EH (cell line): ENCODE measurements around the gene ST7.
"Not testable (repeated sequence)": the region's sequence is repeated elsewhere in the genome, so short reads cannot be mapped to it uniquely, and the experiment has no call there.

Experiments
- DNase-seq: peaks from one replicate; pipeline ENCODE4 v3.0.0-alpha.2; 2015; ENCODE audit warnings: low read depth

Gene ST7

GRCh38 chr7:117229350-117229749 lies 276.0 kb downstream of the ST7 start:
- peak; percentile 28 for DNase-seq

- peak; percentile 95 for DNase-seq
Measured at GRCh38 chr7:117230276-117231046, 277.2 kb downstream of the ST7 start.

- DNase-seq, result no peak
Measured at GRCh38 chr7:117231047-117231359, 277.7 kb downstream of the ST7 start.

DNA sequence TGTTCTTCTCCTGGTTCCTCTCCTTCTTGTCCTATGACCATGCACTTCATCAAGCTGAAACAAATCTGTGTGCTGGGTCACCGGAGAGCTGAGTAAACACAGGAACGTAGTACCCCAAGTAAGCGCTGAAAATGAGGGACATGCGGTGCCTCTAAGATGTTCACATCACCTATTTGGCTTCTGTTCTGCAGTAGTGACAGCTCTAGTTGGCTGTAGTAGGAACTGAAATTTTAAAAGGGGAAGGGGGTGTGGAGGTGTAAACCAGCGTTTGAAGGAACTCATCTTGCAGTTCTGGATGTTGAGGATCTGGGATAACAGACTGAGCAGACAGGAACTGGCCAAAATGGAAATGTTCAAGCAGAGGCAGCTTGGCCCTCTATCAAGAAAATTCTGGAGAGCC lies 284.3 kb downstream of the ST7 start:
- no peak for DNase-seq

- DNase-seq, result no peak
Measured at GRCh38 chr7:117238472-117238871, 285.2 kb downstream of the ST7 start.

GRCh38 chr7:117238937-117239336 lies 285.6 kb downstream of the ST7 start:
- no peak for DNase-seq

GRCh38 chr7:117241088-117241487 lies 287.8 kb downstream of the ST7 start:
- no peak for DNase-seq

GRCh38 chr7:117243390-117243789 lies 290.1 kb downstream of the ST7 start:
- no peak for DNase-seq

- DNase-seq, result not testable (repeated sequence)
Measured at GRCh38 chr7:117245703-117246102, 292.4 kb downstream of the ST7 start.

- DNase-seq, result peak; percentile 25
Measured at GRCh38 chr7:117247809-117248208, 294.5 kb downstream of the ST7 start.

- DNase-seq, result peak; percentile 46
Measured at GRCh38 chr7:117248829-117249228, 295.5 kb downstream of the ST7 start.

- no peak for DNase-seq
Measured at GRCh38 chr7:117249696-117250095, 296.4 kb downstream of the ST7 start.

GRCh38 chr7:117250245-117250644 lies 296.9 kb downstream of the ST7 start:
- no peak for DNase-seq

- DNase-seq, result peak; percentile 72
Measured at GRCh38 chr7:117250801-117251200, 297.5 kb downstream of the ST7 start.

DNA sequence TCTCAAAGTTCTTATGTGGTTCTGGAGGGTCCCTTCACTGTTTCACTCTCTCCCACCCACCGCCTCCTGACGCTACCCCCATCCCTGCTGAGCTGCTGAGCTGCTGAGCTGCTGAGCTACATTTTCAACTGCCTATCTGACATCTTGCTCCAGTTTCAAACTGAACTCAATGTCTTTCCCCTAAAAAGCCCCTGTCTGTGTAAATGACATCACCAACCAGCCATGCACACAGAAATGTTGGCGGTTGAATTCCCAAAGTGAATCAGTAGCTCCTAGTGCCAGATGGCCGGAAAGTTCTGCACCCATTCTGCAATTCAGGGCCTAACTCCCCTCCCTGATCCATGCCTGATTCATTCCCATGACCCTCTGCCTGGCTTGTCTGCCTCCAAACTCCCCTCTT lies 298.4 kb downstream of the ST7 start:
- DNase-seq, result peak; percentile 92

DNA sequence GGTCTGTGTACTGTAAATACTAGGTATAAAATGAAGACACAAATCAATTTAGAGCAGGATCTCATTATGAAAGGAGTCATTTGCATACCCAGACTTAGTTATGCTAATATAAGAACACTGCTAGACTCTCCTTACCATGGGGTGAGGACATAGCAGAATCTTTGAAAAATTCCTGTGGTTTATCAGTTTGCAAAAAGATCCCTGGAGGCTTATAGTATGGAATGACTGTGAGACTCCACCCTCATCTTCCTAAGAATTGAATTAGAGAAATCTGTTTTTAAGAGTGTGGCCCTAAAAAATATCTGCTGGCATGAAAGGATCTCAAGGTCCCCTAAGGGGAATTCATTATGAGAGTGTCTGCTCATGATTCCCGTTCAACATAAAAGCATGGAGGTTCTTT lies 306.3 kb downstream of the ST7 start:
- peak; percentile 85 for DNase-seq

GRCh38 chr7:117262546-117262945 lies 309.2 kb downstream of the ST7 start:
- DNase-seq, result no peak

DNA sequence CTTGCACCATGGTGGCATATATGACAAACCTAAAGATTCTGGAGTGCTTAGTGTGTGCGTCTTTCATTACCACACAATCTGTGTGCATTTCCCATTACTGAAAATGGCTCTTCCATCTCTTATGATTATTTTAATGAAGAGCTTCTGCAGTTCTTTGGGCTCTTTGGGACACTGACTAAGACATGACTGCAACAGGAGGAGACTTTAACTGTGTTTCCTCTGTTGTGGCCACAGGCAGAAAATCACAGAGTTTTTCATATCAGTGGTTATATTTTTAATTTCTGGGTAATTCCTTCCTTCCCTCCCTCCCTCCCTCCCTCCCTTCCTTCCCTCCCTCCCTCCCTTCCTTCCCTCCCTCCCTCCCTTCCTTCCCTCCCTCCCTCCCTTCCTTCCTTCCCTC lies 311.4 kb downstream of the ST7 start:
- no peak for DNase-seq

DNA sequence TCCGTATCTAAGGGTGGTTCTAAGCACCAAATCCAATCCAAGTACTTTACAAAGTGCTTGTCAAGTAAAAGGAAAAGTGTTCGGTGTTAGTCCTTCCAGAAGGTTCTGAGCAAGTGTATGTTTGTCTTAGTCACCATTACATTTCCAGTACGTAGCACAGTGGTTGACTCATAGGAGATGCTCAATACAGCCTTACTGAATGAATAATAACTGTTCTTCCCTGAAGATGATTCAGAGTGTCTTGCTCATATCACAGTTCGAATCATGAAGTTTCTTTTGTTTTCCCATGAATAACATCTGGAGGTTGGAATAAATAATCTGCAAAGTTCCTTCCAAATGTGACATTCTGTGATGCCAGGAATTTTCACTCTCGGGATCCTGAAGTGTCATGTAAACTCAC lies 316.1 kb downstream of the ST7 start:
- peak; percentile 97 for DNase-seq

GRCh38 chr7:117269886-117270285 lies 316.6 kb downstream of the ST7 start:
- DNase-seq, result peak; percentile 92

DNA sequence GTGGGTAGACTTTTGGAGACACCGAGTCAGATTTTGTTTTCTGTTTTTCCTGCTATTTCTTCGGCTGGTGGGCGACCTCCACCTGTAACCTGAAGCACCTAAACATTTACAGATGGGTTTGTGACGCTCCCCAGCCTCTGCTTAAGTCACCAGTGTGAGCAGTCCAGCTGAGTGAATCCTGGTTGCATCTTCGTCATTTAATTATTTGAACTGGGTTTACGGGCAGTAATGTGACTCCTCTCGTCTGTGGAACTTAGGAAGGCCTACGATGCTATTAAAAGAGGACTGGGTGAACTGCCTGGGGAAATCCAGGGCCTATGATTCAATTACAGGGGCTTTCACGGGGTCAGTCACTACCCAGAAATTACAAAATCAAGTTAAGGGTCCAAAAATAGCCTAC lies 317.1 kb downstream of the ST7 start:
- peak; percentile 87 for DNase-seq

DNA sequence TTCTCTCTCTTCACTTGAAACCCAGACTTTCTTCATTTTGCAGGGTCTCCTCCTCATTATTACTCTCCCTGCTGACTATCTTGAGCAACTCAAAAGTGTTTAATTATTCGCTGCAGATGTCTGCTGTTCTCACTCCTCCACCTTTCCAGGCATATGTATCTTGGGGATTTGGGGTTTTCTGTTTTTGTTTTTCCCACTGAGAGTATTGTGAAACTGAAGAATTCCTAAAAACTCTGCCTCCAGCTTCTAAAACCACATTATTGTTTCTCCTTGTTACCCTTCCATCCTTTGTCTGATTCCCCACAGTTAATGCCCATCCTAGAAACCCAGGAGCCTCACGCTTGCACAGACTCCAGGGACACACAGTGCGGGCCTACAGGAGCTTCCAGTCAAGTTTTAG lies 318.3 kb downstream of the ST7 start:
- DNase-seq, result no peak

- no peak for DNase-seq
Measured at GRCh38 chr7:117272017-117272759, 318.9 kb downstream of the ST7 start.

DNA sequence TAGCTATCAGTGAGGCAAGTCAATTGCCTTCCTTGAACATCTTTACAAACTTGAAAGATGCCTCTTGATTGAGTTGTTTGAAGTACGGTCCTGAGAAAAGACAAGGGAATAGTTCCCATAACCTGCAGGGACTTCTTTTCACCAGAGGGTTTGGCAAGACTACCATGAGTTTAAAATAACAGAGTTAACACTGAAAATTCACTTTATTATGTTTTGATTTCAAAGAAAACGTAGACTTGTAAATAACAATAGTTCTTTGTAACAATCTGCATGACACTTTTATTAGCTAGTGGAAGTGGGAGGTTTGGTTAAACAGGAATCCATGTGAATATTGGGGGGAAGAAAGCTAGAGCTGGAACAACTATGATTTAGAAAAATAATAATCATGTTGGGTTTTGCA lies 320.0 kb downstream of the ST7 start:
- DNase-seq, result no peak
